Parathyroid adenoma (tissue), 2 donors: ENCODE results near the gene FAM43B.

Source experiments
- H2AFZ ChIP-seq: fragments of 300-600 bp; sonication (generic); one replicate; pipeline ENCODE4 v1.7.0; 2017; ENCODE audit warnings: antibody characterized with exemption, mild to moderate bottlenecking
- H3K27ac ChIP-seq: fragments of 300-600 bp; sonication (generic); one replicate; pipeline ENCODE4 v1.7.0; 2017
- H3K27me3 ChIP-seq: fragments of 300-600 bp; sonication (generic); one replicate; pipeline ENCODE4 v1.7.0; 2017; ENCODE audit warnings: low read length; ENCODE audit not compliant: control insufficient read depth, insufficient read depth
- H3K36me3 ChIP-seq: fragments of 300-600 bp; sonication (generic); one replicate; pipeline ENCODE4 v1.7.0; 2017; ENCODE audit warnings: low read length; ENCODE audit not compliant: control insufficient read depth, insufficient read depth
- H3K4me1 ChIP-seq: fragments of 300-600 bp; sonication (generic); one replicate; pipeline ENCODE4 v1.7.0; 2017; ENCODE audit warnings: control low read depth
- H3K4me2 ChIP-seq: fragments of 300-600 bp; sonication (generic); one replicate; pipeline ENCODE4 v1.7.0; 2017; ENCODE audit warnings: low read length
- H3K4me3 ChIP-seq: fragments of 300-600 bp; sonication (generic); one replicate; pipeline ENCODE4 v1.7.0; 2017; ENCODE audit warnings: low read depth, low read length
- H3K79me2 ChIP-seq: fragments of 300-600 bp; sonication (generic); one replicate; pipeline ENCODE4 v1.7.0; 2017; ENCODE audit warnings: control low read depth
- H3K9ac ChIP-seq: fragments of 300-600 bp; sonication (generic); one replicate; pipeline ENCODE4 v1.7.0; 2017; ENCODE audit warnings: mild to moderate bottlenecking
- H3K9me3 ChIP-seq: fragments of 300-600 bp; sonication (generic); one replicate; pipeline ENCODE4 v1.7.0; 2017; ENCODE audit warnings: low read length; ENCODE audit not compliant: control insufficient read depth
- CTCF ChIP-seq: fragments of 300-600 bp; sonication (generic); IDR thresholded peaks from one replicate; pipeline ENCODE4 v1.7.0; 2017; ENCODE audit warnings: antibody characterized with exemption, mild to moderate bottlenecking
- donor health status: primary hyperparathyroidism.

The FAM43B gene

GRCh38 chr1:20596106-20596505, 43.7 kb downstream of the FAM43B start:
- H3K9ac ChIP-seq: no peak overlapping the region
- no peak overlapping the region for H3K27ac ChIP-seq
- H3K36me3 ChIP-seq: no peaks in the 10 kb centered on the region
- no peaks in the 10 kb centered on the region for H3K9me3 ChIP-seq
- H2AFZ ChIP-seq: no peak overlapping the region
- no peak overlapping the region for H3K4me2 ChIP-seq
- TF ChIP-seq CTCF: no peak
- no peaks in the 10 kb centered on the region for H3K27me3 ChIP-seq
- H3K4me3 ChIP-seq: no peak overlapping the region
- no peaks in the 10 kb centered on the region for H3K79me2 ChIP-seq
- H3K4me1 ChIP-seq: no peaks in the 10 kb centered on the region

- H3K9me3 ChIP-seq: no peaks in the 10 kb centered on the region
- no peak overlapping the region for H2AFZ ChIP-seq
- no peak for TF ChIP-seq CTCF
- no peak overlapping the region for H3K4me3 ChIP-seq
- no peak overlapping the region for H3K9ac ChIP-seq
- H3K27ac ChIP-seq: peak overlapping the region; percentile 51
- no peaks in the 10 kb centered on the region for H3K27me3 ChIP-seq
- H3K4me1 ChIP-seq: no peaks in the 10 kb centered on the region
- no peak overlapping the region for H3K4me2 ChIP-seq
- no peaks in the 10 kb centered on the region for H3K36me3 ChIP-seq
- H3K79me2 ChIP-seq: no peaks in the 10 kb centered on the region
Observed at GRCh38 chr1:20597650-20598049, 45.3 kb downstream of the FAM43B start.

- TF ChIP-seq CTCF: no peak
- H3K27ac ChIP-seq: no peak overlapping the region
Observed at GRCh38 chr1:20600156-20600555, 47.8 kb downstream of the FAM43B start.

GRCh38 chr1:20601129-20601825, 48.9 kb downstream of the FAM43B start:
- Histone ChIP-seq H3K4me2 (no peak overlapping the region), H3K79me2 (no peaks in the 10 kb centered on the region), H3K36me3 (no peaks in the 10 kb centered on the region), H3K27me3 (no peaks in the 10 kb centered on the region), H3K9ac (no peak overlapping the region), H3K9me3 (no peaks in the 10 kb centered on the region), H3K27ac (no peak overlapping the region), H3K4me1 (no peaks in the 10 kb centered on the region), H2AFZ (no peak overlapping the region), H3K4me3 (no peak overlapping the region)
- no peak for TF ChIP-seq CTCF

More at GRCh38 chr1:20600156-20600555, 47.8 kb downstream of the FAM43B start:
- Histone ChIP-seq H3K4me3 (no peak overlapping the region), H2AFZ (no peak overlapping the region), H3K9me3 (no peaks in the 10 kb centered on the region), H3K4me2 (no peak overlapping the region), H3K36me3 (no peaks in the 10 kb centered on the region), H3K9ac (no peak overlapping the region), H3K4me1 (no peaks in the 10 kb centered on the region), H3K79me2 (no peaks in the 10 kb centered on the region), H3K27me3 (no peaks in the 10 kb centered on the region)

GRCh38 chr1:20602851-20603450, 50.6 kb downstream of the FAM43B start:
- TF ChIP-seq CTCF: no peak
- Histone ChIP-seq H3K27ac (no peak overlapping the region), H2AFZ (no peak overlapping the region), H3K4me3 (no peak overlapping the region), H3K4me1 (no peaks in the 10 kb centered on the region), H3K4me2 (no peak overlapping the region), H3K36me3 (no peaks in the 10 kb centered on the region), H3K27me3 (no peaks in the 10 kb centered on the region), H3K9ac (no peak overlapping the region), H3K79me2 (no peaks in the 10 kb centered on the region), H3K9me3 (no peaks in the 10 kb centered on the region)
